Measurements from ENCODE around the gene CRMP1.

CRMP1 gene

DNA sequence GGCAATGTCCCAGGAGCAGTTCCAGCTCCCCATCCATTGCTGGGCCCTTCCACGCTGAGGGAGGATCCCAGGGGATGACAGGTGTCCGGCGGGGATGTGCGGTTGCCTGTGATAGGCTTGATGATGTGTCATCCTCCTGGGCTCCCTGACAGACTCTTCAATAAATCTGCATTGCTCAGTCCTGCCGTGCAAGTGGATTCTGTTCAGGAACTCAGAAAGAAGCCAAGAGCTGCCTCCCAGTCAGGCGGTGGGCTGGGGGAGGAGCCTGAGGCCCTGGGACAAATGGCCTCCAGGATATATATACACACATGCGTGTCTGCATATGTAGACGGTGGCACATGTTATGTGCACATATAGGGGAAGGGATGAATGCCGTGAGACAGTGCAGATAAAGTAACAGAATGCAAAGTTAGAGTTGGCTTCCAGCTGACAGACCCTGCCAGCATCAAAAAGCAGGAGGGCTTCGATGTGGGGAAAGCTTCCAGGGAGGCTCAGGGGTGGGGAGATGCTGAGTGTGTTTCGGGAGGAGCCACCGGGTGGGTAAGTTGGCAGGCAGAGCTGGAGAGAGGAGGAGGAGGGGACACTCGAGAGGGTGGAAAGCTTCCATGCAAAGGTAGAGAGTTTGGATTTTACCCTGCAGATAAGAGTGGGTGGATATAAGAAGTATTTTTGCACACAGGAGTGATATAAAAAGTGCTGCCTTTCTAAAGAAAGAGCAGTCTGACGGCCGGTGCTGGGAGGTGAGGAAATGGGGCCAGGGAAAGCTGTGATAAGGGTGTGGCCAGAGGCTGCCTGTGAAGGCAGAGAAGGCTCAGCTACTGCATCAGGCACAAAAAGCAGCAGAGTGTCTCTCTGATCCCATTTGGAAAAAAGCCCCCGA, 28.5 kb upstream of the CRMP1 start:
- Histone ChIP-seq H3K4me2 (ENCODE audit: insufficient read depth, low read length) (no peak overlapping the region), H3K79me2 (ENCODE audit: insufficient read depth, low read length) (no peaks in the 10 kb centered on the region), H3K27me3 (ENCODE audit: insufficient read depth, low read length, poor library complexity) (no peaks in the 10 kb centered on the region), H3K36me3 (ENCODE audit: insufficient read depth, low read length) (no peaks in the 10 kb centered on the region), H4K20me1 (ENCODE audit: insufficient read depth, low read length) (no peaks in the 10 kb centered on the region), H2AFZ (ENCODE audit: low read depth, low read length) (no peak overlapping the region), H3K4me3 (ENCODE audit: low read depth in 1 of 2, low read length in 2 of 2) (no peak overlapping the region), H3K9ac (ENCODE audit: low read depth, low read length) (no peak overlapping the region), H3K4me1 (ENCODE audit: insufficient read depth, low read length) (no peaks in the 10 kb centered on the region), H3K9me3 (ENCODE audit: insufficient read depth, low read length, severe bottlenecking) (no peaks in the 10 kb centered on the region), H3K27ac (ENCODE audit: low read length) (no peak overlapping the region)
- no peak for TF ChIP-seq EZH2 (IDR thresholded peaks at IDR 0.05; ENCODE audit: borderline replicate concordance, low read depth, low read length, severe bottlenecking)
- TF ChIP-seq, protein P1, sequence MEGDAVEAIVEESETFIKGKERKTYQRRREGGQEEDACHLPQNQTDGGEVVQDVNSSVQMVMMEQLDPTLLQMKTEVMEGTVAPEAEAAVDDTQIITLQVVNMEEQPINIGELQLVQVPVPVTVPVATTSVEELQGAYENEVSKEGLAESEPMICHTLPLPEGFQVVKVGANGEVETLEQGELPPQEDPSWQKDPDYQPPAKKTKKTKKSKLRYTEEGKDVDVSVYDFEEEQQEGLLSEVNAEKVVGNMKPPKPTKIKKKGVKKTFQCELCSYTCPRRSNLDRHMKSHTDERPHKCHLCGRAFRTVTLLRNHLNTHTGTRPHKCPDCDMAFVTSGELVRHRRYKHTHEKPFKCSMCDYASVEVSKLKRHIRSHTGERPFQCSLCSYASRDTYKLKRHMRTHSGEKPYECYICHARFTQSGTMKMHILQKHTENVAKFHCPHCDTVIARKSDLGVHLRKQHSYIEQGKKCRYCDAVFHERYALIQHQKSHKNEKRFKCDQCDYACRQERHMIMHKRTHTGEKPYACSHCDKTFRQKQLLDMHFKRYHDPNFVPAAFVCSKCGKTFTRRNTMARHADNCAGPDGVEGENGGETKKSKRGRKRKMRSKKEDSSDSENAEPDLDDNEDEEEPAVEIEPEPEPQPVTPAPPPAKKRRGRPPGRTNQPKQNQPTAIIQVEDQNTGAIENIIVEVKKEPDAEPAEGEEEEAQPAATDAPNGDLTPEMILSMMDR (IDR thresholded peaks at IDR 0.05; ENCODE audit: borderline replicate concordance, extremely low read depth, low read length, poor library complexity, severe bottlenecking) = no peak
- no peak for ATAC-seq (ENCODE audit: insufficient read depth, low read depth)
- DNase-seq = no peak

DNA sequence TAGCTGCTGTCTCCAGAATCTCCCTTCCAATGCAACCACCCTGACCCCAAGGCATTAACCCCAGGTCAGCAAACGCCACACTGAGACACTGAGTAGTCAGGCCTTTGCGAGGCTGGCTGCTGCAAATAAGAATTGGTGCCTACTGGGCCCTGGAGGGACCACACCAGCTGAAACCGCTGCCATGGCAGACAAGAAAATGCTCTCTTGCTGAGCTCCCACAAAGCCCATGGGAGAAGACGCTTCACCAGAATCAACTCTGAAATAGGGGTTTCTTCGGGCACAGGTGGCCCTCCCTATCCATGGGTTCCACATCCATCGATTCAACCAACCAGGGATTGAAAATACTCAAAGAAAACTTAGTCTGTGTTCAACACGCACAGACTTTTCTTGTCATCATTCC, 26.7 kb upstream of the CRMP1 start:
- H3K27ac ChIP-seq (ENCODE audit: low read length) = no peak overlapping the region
- no peaks in the 10 kb centered on the region for H3K4me1 ChIP-seq (ENCODE audit: insufficient read depth, low read length)
- TF ChIP-seq, protein P1 (IDR thresholded peaks at IDR 0.05; ENCODE audit: borderline replicate concordance, extremely low read depth, low read length, poor library complexity, severe bottlenecking) = no peak
- no peak for TF ChIP-seq EZH2 (IDR thresholded peaks at IDR 0.05; ENCODE audit: borderline replicate concordance, low read depth, low read length, severe bottlenecking)

DNA sequence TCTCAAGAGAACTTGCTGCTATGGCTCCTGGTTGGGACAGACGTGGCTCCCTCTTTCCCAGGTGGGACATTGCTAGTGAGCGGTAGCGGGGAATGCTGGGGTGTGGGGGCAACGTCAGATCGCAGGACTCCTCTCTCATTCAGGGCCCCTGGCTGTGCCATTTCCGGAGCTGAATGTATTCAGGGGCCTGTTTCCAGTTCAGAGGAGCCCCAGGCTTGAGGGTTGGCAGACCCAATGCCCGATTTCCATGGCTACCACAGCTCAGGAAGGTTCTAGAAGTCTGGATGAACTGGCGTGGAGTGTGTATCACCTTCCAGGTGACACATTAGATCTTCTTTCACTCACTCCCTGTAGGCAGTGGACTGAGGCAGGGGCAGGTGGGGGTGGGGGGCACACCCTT, 26.2 kb upstream of the CRMP1 start:
- H3K27me3 ChIP-seq (ENCODE audit: insufficient read depth, low read length, poor library complexity) = no peaks in the 10 kb centered on the region
- no peak overlapping the region for H3K4me2 ChIP-seq (ENCODE audit: insufficient read depth, low read length)
- H3K4me1 ChIP-seq (ENCODE audit: insufficient read depth, low read length) = no peaks in the 10 kb centered on the region
- no peak overlapping the region for H3K4me3 ChIP-seq (ENCODE audit: low read depth in 1 of 2, low read length in 2 of 2)
- DNase-seq = no peak
- H4K20me1 ChIP-seq (ENCODE audit: insufficient read depth, low read length) = no peaks in the 10 kb centered on the region
- TF ChIP-seq EZH2 (IDR thresholded peaks at IDR 0.05; ENCODE audit: borderline replicate concordance, low read depth, low read length, severe bottlenecking) = no peak
- TF ChIP-seq, protein P1 (IDR thresholded peaks at IDR 0.05; ENCODE audit: borderline replicate concordance, extremely low read depth, low read length, poor library complexity, severe bottlenecking) = no peak
- no peaks in the 10 kb centered on the region for H3K79me2 ChIP-seq (ENCODE audit: insufficient read depth, low read length)
- H3K9ac ChIP-seq (ENCODE audit: low read depth, low read length) = no peak overlapping the region
- ATAC-seq (ENCODE audit: insufficient read depth, low read depth) = no peak
- H2AFZ ChIP-seq (ENCODE audit: low read depth, low read length) = no peak overlapping the region
- H3K9me3 ChIP-seq (ENCODE audit: insufficient read depth, low read length, severe bottlenecking) = no peaks in the 10 kb centered on the region
- H3K27ac ChIP-seq (ENCODE audit: low read length) = no peak overlapping the region
- H3K36me3 ChIP-seq (ENCODE audit: insufficient read depth, low read length) = no peaks in the 10 kb centered on the region

More for the DNA sequence above, 26.7 kb upstream of the CRMP1 start:
- ATAC-seq (ENCODE audit: insufficient read depth, low read depth) (no peak), DNase-seq (no peak)
- no peaks in the 10 kb centered on the region for H3K9me3 ChIP-seq (ENCODE audit: insufficient read depth, low read length, severe bottlenecking)
- H3K4me2 ChIP-seq (ENCODE audit: insufficient read depth, low read length) = no peak overlapping the region
- H3K79me2 ChIP-seq (ENCODE audit: insufficient read depth, low read length) = no peaks in the 10 kb centered on the region
- no peak overlapping the region for H2AFZ ChIP-seq (ENCODE audit: low read depth, low read length)
- H4K20me1 ChIP-seq (ENCODE audit: insufficient read depth, low read length) = no peaks in the 10 kb centered on the region
- H3K36me3 ChIP-seq (ENCODE audit: insufficient read depth, low read length) = no peaks in the 10 kb centered on the region
- no peaks in the 10 kb centered on the region for H3K27me3 ChIP-seq (ENCODE audit: insufficient read depth, low read length, poor library complexity)
- H3K9ac ChIP-seq (ENCODE audit: low read depth, low read length) = no peak overlapping the region
- H3K4me3 ChIP-seq (ENCODE audit: low read depth in 1 of 2, low read length in 2 of 2) = no peak overlapping the region
